Adrenal gland (tissue), 12 donors: Measurements from ENCODE around the gene DYNC2LI1. TPM values are rescaled to one million over a fixed set of nuclear protein-coding genes. Genes with fewer than 3 reads are reported as not detected.

Experiments used
- DNase-seq, 7 donors: peaks; one replicate each; pipeline ENCODE4 v3.0.0-alpha.2; 2019 to 2020
- H3K27ac ChIP-seq, 5 donors: fragments of 200-600 bp; sonication (generic) in 4 of 5; 1 replicate in 3 of 5; 2 replicates in 2 of 5; pipeline versions ENCODE4 v1.5.1 to v1.8.0; 2016 to 2020; ENCODE audit warnings: mild to moderate bottlenecking in 1 of 5
- H3K27me3 ChIP-seq: fragments of 200-600 bp; 2 replicates; pipeline ENCODE4 v1.8.0; 2021
- H3K36me3 ChIP-seq, 2 donors: fragments of 200-600 bp; replicated peaks in 1 of 2; 1 replicate in 1 of 2; 2 replicates in 1 of 2; pipeline versions ENCODE4 v1.5.1 to v1.8.0; 2018 to 2022
- H3K4me1 ChIP-seq, 2 donors: fragments of 200-600 bp; replicated peaks in 1 of 2; 1 replicate in 1 of 2; 2 replicates in 1 of 2; pipeline versions ENCODE4 v1.5.1 to v1.8.0; 2018 to 2021
- H3K4me3 ChIP-seq, 4 donors: fragments of 200-600 bp; sonication (generic) in 3 of 4; one replicate each; pipeline ENCODE4 v1.5.1; 2016 to 2018
- H3K9me3 ChIP-seq, 3 donors: fragments of 200-600 bp; sonication (generic) in 1 of 3; replicated peaks in 1 of 3; 1 replicate in 2 of 3; 2 replicates in 1 of 3; pipeline versions ENCODE4 v1.5.1 to v1.8.0; 2016 to 2021
- POLR2A ChIP-seq, 2 donors: fragments of 450-650 bp; IDR thresholded peaks; one replicate each; pipeline ENCODE4 v1.6.1; 2017; ENCODE audit warnings: antibody characterized with exemption in 2 of 2, mild to moderate bottlenecking in 2 of 2, moderate library complexity in 1 of 2
- WGBS, 4 donors: extraction: QIAGEN DNeasy Blood & Tissue Kit in 2 of 4; methylation state at CpG; one replicate each; pipeline versions ENCODE4 v1.1.5 to v1.1.7; 2013 to 2017; 5-methylcytosine and 5-hydroxymethylcytosine counted together
- intact Hi-C, 2 donors: fragments of 100-400 bp; cut with DNase I; formaldehyde crosslinking; loops; one replicate each; pipeline versions ENCODE4 v1.14.1 to v1.15.0; 2022 to 2023
- polyA plus RNA-seq, 3 donors: library from polyadenylated mRNA; stranded (reverse); fragments of 200-250 nt in 2 of 3; fragments of 350-450 nt in 1 of 3; fragmentation: Illumina TruSeq in 1 of 3; extraction: RNeasy Lipid Tissue Mini Kit (QIAGEN cat#74804) in 1 of 3; gene quantifications; one replicate each; pipeline ENCODE4 v1.2.3, GENCODE V29; 2013 to 2014
- total RNA-seq, 9 donors: library from RNA; depleted of rRNA in 4 of 9; stranded (reverse); fragments of >200 nt in 4 of 9; fragments of 120-200 nt in 1 of 9; fragmentation: NEBNext Ultra II Directional in 1 of 9; extraction: Animal tissue kit (Norgen Biotek cat#: 25700) in 1 of 9; gene quantifications; one replicate each; pipeline versions ENCODE4 v1.1.0 to v1.2.4, GENCODE V29; 2013 to 2023
- TF ChIP-seq, protein P1 (sequence below), 6 experiments: fragments of 450-650 bp in 4 of 6; fragments of 200-600 bp in 2 of 6; sonication (generic) in 1 of 6; IDR thresholded peaks; 1 replicate in 5 of 6; 2 replicates in 1 of 6; pipeline versions ENCODE4 v1.5.1 to v1.8.0; 2016 to 2021; ENCODE audit warnings: antibody characterized with exemption in 6 of 6, mild to moderate bottlenecking in 2 of 6, moderate library complexity in 1 of 6
- donor health status: healthy with polysubstance abuse.
- donor health status: Bipolar disorder and iron deficiency.
- donor health status: DM: yes; HTN: yes; CAD: no.
- donor health status: DM: no; HTN: no; CAD: no.
- donor health status: DM: no; HTN: no; CAD: no.
- donor health status: DM: yes; HTN: yes; CAD: no.

DYNC2LI1 gene
- total and polyA plus RNA-seq, 12 donors: 16.9 to 80.5 (median 30.5) TPM

DNA sequence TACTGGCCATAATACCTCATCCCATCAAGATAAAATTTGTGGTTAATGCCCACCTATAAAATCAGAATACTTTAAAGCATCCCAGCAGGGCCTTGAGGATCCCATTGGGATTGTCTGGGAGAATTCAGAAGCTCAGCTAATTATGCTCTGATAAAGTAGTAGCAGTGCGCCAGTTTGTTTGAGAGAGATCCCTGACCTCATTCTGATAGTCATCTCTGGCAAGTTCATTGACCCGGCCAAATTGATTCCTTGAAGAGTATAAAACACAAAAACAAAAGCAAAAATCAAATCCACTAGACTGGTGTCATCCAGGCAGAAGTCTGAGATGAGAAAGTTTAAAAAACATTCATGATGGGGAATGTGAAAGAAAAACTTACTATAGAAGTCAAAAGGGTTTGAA, 50.7 kb downstream of the DYNC2LI1 start:
- no peaks in the 10 kb centered on the region for H3K36me3 ChIP-seq
- peak overlapping the region in 4 of 5 donors; percentile 18 to 64 (median 60) for H3K27ac ChIP-seq
- peaks cover 5 to 11% of the 10 kb centered on the region in 2 donors for H3K4me1 ChIP-seq
- H3K4me3 ChIP-seq: no peak overlapping the region
- H3K27me3 ChIP-seq: no peaks in the 10 kb centered on the region
- peak in 4 of 7 donors; percentile 29 to 64 (median 34) for DNase-seq
- TF ChIP-seq, protein P1, sequence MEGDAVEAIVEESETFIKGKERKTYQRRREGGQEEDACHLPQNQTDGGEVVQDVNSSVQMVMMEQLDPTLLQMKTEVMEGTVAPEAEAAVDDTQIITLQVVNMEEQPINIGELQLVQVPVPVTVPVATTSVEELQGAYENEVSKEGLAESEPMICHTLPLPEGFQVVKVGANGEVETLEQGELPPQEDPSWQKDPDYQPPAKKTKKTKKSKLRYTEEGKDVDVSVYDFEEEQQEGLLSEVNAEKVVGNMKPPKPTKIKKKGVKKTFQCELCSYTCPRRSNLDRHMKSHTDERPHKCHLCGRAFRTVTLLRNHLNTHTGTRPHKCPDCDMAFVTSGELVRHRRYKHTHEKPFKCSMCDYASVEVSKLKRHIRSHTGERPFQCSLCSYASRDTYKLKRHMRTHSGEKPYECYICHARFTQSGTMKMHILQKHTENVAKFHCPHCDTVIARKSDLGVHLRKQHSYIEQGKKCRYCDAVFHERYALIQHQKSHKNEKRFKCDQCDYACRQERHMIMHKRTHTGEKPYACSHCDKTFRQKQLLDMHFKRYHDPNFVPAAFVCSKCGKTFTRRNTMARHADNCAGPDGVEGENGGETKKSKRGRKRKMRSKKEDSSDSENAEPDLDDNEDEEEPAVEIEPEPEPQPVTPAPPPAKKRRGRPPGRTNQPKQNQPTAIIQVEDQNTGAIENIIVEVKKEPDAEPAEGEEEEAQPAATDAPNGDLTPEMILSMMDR (IDR thresholded peaks at IDR 0.05): no peak
- no peak for TF ChIP-seq POLR2A (IDR thresholded peaks at IDR 0.05)
- intact Hi-C loops: no loop called here
- 36 to 47% (median 40%) methylated on average over 2 of the region's 2 CpGs for WGBS, 4 donors
- H3K9me3 ChIP-seq: no peaks in the 10 kb centered on the region

DNA sequence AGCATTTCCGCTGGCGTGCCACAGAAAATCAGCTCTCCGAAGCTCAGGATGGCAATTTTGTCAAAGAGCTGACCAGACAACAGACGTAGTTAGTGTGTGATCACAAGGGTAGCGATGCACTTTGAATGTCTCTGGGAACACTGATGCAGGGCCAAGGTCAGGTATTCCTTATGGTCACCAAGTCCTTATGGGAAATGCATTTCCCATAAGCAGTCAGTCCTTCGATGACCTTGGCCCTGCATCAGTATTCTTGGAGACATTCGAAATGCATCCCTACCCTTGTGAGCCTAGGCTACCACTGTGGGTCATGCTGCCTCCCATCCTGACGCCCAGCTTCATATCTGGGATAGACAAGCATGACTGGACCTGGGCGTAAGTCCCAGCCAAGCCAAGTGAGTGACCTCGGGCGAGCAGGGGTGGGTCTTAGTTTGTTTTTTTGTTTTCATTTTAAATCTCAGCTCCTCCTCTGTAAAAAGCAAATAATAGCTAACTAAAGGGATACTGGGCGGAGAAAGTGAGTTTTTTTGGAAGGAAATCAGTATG, 51.2 kb downstream of the DYNC2LI1 start:
- DNase-seq: peak; percentile 50 to 86 (median 78)
- H3K4me1 ChIP-seq: peaks cover 5 to 11% of the 10 kb centered on the region in 2 donors
- peak in 1 of 2 donors; percentile 62 for TF ChIP-seq POLR2A (IDR thresholded peaks at IDR 0.05)
- TF ChIP-seq, protein P1 (IDR thresholded peaks at IDR 0.05): no peak
- intact Hi-C loops: no loop called here
- H3K27me3 ChIP-seq: no peaks in the 10 kb centered on the region
- no peaks in the 10 kb centered on the region for H3K36me3 ChIP-seq
- H3K9me3 ChIP-seq: no peaks in the 10 kb centered on the region
- 52 to 61% (median 55%) methylated on average over 12 of the region's 12 CpGs for WGBS, 4 donors
- peak overlapping the region in 1 of 4 donors; percentile 2 for H3K4me3 ChIP-seq
- peak overlapping the region in 4 of 5 donors; percentile 18 to 64 (median 60) for H3K27ac ChIP-seq

DNA sequence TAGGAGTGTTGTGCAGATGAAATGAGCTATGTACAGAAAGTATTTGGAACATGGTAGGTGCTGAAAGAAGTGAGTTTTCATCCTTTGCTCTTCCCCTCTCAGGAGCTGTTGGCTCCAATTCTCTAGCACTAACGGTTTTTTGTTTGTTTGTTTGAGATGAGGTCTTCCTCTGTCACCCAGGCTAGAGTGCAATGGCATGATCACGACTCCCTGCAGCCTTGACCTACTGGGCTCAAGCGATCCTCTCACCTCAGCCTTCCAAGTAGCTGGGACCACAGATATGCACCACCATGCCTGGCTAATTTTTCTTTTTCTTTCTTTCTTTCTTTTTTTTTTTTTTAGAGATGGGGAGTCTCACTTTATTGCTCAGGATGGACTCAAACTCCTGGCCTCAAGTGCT, 52.0 kb downstream of the DYNC2LI1 start:
- no peaks in the 10 kb centered on the region for H3K27me3 ChIP-seq
- 25 to 38% (median 28%) methylated on average over 3 of the region's 3 CpGs for WGBS, 4 donors
- H3K36me3 ChIP-seq: no peaks in the 10 kb centered on the region
- peaks cover 5 to 11% of the 10 kb centered on the region in 2 donors for H3K4me1 ChIP-seq
- intact Hi-C loops: no loop called here
- no peak overlapping the region for H3K27ac ChIP-seq
- no peak for DNase-seq
- no peak overlapping the region for H3K4me3 ChIP-seq
- no peaks in the 10 kb centered on the region for H3K9me3 ChIP-seq
- TF ChIP-seq, protein P1 (IDR thresholded peaks at IDR 0.05): no peak
- TF ChIP-seq POLR2A (IDR thresholded peaks at IDR 0.05): no peak

DNA sequence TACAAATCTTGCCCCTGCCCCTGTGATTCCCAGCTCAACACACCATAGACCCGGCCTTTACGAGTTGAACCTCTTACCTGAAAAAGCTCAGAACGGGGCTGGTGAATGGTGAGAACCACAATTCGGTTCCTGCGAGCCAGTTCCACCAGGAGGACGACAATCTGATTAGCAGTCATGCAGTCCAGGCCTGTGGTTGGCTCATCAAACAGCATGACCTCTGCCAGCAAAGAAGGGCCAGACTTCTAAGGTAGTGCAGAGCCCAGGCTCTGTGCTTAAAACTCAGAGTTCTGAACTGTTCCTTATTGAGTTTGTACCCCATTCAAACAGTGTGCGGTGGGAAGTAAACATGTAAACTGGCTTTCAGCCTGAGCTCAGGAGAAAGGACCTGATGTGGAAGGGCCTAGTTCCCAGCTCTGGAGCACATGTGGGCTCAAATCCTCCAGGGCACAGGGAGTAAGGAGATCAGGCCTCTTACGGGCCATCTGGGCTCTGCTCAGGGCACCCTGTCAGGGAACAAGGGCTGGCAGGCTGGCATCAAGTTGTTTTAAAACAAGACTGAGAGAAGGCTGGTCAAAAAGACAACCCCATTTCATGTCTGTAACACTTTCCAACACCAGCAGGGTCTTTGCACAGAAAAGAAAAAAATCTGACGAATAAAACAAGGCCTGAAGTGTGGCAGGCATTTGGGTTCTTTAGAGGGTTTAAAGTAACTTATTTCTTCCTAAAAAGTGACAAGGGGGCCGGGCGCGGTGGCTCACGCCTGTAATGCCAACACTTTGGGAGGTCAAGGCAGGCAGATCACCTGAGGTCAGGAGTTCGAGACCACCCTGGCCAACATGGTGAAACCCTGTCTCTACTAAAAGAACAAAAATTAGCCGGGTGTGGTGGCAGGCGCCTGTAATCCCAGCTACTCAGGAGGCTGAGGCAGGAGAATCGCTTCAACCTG, 52.7 kb downstream of the DYNC2LI1 start:
- H3K4me3 ChIP-seq: no peak overlapping the region
- no peaks in the 10 kb centered on the region for H3K9me3 ChIP-seq
- intact Hi-C loops: no loop called here
- peaks cover 2% of the 10 kb centered on the region for H3K27me3 ChIP-seq
- no peaks in the 10 kb centered on the region for H3K36me3 ChIP-seq
- peaks cover 7 to 14% of the 10 kb centered on the region in 2 donors for H3K4me1 ChIP-seq
- H3K27ac ChIP-seq: no peak overlapping the region
- no peak for DNase-seq
- 94 to 97% (median 94%) methylated on average over 17 of the region's 17 CpGs for WGBS, 4 donors
- TF ChIP-seq POLR2A (IDR thresholded peaks at IDR 0.05): no peak
- TF ChIP-seq, protein P1 (IDR thresholded peaks at IDR 0.05): no peak
